ENCODE data around the gene AHCYL1.
A peak's percentile ranks its signal among the peaks of the same experiment; 100 is the strongest.

Gene AHCYL1

GRCh38 chr1:110008971-110009565 lies 24.5 kb downstream of the AHCYL1 start:
- H3K4me3 ChIP-seq (ENCODE audit: low read depth, low read length) = no peak overlapping the region
- no peak for DNase-seq (ENCODE audit: low read depth)
- no peak for TF ChIP-seq POLR2A (IDR thresholded peaks at IDR 0.05; ENCODE audit: extremely low read depth, insufficient read length)

- DNase-seq (ENCODE audit: low read depth) = peak; percentile 62
- no peak for TF ChIP-seq MYC (IDR thresholded peaks at IDR 0.05; ENCODE audit: low read depth, low read length)
- TF ChIP-seq CTCF (IDR thresholded peaks at IDR 0.05; ENCODE audit: low read depth, low read length) = peak; percentile 50
- H3K4me3 ChIP-seq (ENCODE audit: low read depth, low read length) = no peak overlapping the region
These were observed 27.0 kb downstream of the AHCYL1 start for GRCh38 chr1:110011527-110012041.

GRCh38 chr1:110012100-110012780 lies 27.7 kb downstream of the AHCYL1 start:
- H3K4me3 ChIP-seq (ENCODE audit: low read depth, low read length) = no peak overlapping the region
- no peak for DNase-seq (ENCODE audit: low read depth)
- TF ChIP-seq MYC (IDR thresholded peaks at IDR 0.05; ENCODE audit: low read depth, low read length) (no peak), POLR2A (IDR thresholded peaks at IDR 0.05; ENCODE audit: extremely low read depth, insufficient read length) (no peak), MAX (IDR thresholded peaks at IDR 0.05; ENCODE audit: low read depth, low read length) (no peak), CTCF (IDR thresholded peaks at IDR 0.05; ENCODE audit: low read depth, low read length) (no peak)

GRCh38 chr1:110017792-110018191 lies 33.2 kb downstream of the AHCYL1 start:
- no peak for DNase-seq (ENCODE audit: low read depth)
- TF ChIP-seq POLR2A (IDR thresholded peaks at IDR 0.05; ENCODE audit: extremely low read depth, insufficient read length) = no peak
- TF ChIP-seq MYC (IDR thresholded peaks at IDR 0.05; ENCODE audit: low read depth, low read length) = no peak
- no peak for TF ChIP-seq MAX (IDR thresholded peaks at IDR 0.05; ENCODE audit: low read depth, low read length)
- no peak for TF ChIP-seq CTCF (IDR thresholded peaks at IDR 0.05; ENCODE audit: low read depth, low read length)

GRCh38 chr1:110018396-110018795 lies 33.8 kb downstream of the AHCYL1 start:
- TF ChIP-seq POLR2A (IDR thresholded peaks at IDR 0.05; ENCODE audit: extremely low read depth, insufficient read length) = no peak
- no peak for TF ChIP-seq MAX (IDR thresholded peaks at IDR 0.05; ENCODE audit: low read depth, low read length)
- TF ChIP-seq MYC (IDR thresholded peaks at IDR 0.05; ENCODE audit: low read depth, low read length) = no peak
- no peak for TF ChIP-seq CTCF (IDR thresholded peaks at IDR 0.05; ENCODE audit: low read depth, low read length)
- H3K4me3 ChIP-seq (ENCODE audit: low read depth, low read length) = no peak overlapping the region
- no peak for DNase-seq (ENCODE audit: low read depth)

More at GRCh38 chr1:110017792-110018191, 33.2 kb downstream of the AHCYL1 start:
- no peak overlapping the region for H3K4me3 ChIP-seq (ENCODE audit: low read depth, low read length)

GRCh38 chr1:110019770-110020169 lies 35.2 kb downstream of the AHCYL1 start:
- no peak overlapping the region for H3K4me3 ChIP-seq (ENCODE audit: low read depth, low read length)
- DNase-seq (ENCODE audit: low read depth) = no peak
- TF ChIP-seq POLR2A (IDR thresholded peaks at IDR 0.05; ENCODE audit: extremely low read depth, insufficient read length) (no peak), MYC (IDR thresholded peaks at IDR 0.05; ENCODE audit: low read depth, low read length) (no peak), CTCF (IDR thresholded peaks at IDR 0.05; ENCODE audit: low read depth, low read length) (no peak), MAX (IDR thresholded peaks at IDR 0.05; ENCODE audit: low read depth, low read length) (no peak)
